NCI-H2227 treated with DMSO at 0.1 percent for 48 hours (cell line): Measurements from ENCODE around the gene AMFR.

Experiments
- DNase-seq: peaks from one replicate; lab custom pipeline; 2025; lab: John Stamatoyannopoulos, UW

AMFR gene

DNA sequence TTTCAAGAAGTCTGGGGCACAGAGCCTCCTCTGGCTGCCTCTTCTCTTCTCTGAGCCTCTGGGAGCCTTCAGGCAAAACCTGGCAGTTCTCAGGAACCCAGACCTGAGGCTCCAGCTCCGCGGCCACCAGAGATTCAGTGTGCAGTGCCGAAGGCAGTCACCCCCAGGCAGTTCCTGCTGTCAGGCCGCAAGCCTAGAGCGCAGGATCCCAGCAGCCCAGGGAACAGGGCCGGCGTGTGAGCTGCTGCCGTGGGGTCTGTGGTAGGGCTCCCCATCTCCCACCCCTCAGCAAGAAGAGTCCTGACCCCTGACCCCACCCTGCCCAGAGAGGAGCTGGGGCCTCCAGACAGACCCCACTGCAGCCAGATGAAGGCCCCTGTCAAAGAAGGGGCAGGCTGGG, 78.2 kb downstream of the AMFR start:
- no peak for DNase-seq

DNA sequence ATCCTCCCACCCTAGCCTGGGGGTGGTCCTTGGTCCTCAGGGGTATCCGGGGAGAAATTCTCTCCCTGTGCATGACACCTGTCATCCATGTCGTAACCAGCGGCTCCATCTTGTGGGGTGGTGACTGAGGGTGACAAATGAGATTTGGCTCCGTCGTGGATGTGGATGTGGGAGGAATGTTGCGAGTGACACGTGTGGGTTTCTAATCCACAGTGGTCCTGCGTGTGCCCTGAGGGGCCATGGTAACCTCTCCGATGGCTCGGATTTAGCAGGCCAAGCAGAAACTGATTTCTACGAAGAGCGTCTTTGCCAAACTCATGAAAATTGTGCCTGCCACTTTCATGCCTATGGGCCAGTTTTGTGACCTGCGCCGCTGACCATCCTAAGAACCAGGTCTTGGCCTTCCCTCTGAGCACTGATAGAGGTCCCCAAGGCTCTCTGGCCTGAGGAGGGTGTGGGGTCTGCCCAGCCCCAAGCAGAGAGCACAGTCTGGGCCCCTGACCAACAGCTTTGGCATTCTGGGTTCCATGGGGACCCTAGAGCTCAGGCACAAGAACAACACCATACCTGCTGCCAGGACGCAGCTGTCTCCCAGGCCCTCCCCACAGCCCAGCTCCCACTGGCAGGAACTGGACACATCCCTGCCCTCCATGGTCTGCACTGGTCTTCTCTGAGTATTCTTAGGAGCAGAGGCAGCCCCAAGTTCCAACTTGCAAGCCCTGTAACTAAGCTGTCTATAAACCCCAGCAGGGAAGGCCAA, 79.0 kb downstream of the AMFR start:
- DNase-seq = no peak

DNA sequence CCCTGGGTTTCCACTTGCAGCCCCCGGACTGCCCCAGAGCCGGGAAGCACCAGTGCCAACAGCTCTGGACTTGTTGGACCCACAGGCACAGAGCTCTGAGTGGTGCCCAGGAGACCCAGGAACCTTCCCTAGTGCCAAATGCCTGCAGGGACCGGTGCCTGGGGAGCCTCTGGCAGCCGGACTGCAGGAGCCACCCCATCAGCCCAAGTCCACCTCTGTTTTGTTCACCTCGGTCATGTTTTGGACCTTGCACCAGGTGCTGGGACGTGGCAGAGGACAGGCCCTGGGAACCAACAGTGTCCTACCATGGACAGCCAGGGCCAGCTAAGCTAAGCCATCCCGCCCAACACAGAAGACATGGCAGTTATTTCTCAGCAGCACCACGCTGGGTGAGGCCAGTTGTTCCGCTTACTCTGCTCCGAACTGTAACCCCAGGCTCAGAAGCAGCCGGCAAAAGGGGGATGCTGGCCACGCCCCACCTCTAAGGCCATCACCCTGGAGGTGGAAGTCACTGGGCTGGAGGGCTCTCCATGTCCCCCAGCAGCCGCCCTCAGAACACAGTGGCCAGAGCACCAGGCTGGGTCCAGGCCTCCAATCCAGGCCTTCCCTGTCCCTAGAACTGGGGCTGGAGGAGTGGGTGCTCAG, 79.8 kb downstream of the AMFR start:
- no peak for DNase-seq

DNA sequence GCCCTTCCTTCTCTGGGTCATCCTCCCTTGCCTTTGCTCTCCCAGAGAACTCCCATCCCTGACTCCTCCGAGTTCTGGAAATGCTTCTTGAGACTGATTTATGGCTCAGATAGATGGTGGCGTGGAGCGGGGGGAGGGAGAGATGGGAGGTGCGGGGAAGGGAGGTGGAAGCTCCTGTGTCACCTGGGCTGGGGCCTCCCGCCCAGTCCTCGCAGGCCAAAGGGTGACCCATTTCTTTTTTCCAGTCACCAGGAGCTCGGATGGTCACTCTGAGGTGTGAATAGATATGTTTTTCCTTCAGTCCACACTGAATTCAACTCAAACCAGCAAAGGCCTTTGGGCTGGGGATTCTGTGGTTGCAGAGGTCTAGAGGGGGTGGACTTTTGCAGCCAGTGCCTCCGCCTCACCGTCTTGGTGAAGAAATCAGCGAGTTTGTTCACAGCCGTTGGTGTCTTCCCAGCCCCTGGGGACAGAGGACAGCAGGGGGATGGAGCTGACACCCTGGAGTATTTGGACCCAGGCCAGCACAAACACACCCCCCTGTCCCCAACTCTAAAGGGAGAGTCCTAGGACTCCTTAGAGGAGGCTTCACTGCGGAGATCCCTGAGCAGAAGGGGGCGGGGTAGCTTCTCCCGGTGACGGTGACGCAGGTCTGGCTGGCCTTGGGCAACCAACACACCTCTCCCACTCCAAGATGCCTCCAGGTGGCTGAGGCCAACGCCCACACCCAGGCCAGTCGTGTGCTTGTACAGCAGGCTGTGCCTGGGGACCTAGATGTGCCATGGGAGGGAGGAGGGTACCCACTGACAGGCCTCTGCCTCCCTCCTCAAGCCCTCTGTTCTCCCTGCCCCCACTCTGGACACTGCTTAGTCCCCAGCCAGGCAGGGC, 80.6 kb downstream of the AMFR start:
- DNase-seq = no peak

DNA sequence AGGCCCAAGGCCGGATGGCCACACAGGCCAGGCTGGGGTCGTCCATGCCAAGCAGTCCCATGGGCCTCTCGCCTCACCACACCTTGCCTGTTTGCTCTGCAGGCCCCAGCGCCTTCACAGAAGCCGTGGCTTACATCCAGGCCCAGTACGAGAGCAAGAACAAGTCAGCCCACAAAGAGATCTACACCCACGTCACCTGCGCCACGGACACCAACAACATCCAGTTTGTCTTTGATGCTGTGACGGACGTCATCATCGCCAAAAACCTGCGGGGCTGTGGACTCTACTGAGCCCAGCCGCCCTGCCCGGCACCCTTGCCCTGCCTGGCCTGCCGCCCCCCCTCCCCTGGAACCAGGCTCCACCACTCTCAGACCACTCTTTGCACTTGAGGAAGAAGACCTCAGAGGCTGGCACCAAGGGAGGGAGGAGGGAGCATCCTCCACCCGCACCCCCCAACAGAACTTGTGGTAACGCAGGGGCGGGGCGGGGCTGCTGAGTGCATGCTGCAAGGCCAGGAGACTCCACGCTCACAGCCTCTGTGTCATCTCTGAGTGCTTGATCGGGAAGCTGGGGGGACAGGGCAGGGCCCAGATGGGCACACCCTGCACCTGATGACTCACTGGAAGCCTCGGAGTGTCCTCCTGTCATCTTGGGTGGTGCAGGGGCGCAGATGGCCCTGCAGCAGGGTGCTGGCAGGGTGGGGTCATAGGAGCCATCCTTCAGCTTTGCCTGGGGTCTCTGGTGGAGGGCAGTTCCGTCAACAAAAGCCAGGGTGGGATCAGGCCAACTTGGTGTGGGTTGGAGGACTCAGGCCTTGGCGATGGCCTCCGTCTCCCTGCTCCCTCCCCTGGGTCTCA, 81.5 kb downstream of the AMFR start:
- no peak for DNase-seq

DNA sequence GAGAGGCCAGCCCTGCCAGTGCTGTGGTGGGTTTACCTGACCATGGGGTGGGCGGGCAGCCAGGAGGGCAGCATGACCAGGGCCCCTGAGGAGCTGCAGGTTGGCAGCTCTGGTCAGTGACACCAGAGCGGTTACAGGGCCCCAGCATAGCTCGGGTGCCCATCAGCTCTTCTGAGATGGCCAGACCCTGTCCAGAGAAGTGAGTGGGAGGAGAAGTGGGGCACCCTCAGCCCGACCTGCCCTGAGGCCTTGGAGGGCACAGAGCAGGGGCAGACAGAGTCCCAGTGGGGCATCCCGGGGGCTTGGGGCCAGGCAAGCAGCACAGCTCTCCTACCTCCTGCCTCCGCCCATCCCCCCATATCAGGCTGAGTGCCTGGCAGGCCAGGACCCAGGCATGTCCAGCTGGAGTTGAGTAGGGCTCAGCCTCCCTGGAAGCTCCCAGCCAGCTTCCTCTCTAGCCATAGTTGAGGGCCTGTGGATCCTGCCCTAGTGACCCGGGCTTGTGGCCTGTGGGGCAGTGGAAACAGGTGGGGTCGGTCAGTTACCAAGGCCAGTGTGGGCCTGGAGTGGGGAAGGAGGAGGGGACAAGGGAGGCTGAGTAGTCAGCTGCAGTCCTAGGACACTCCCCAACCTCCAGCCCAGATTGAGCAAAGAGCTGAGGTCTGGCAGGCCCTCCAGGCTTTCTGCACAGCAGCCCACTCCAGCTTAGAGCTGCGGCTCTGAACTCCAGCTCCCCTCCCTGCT, 83.5 kb downstream of the AMFR start:
- no peak for DNase-seq

DNA sequence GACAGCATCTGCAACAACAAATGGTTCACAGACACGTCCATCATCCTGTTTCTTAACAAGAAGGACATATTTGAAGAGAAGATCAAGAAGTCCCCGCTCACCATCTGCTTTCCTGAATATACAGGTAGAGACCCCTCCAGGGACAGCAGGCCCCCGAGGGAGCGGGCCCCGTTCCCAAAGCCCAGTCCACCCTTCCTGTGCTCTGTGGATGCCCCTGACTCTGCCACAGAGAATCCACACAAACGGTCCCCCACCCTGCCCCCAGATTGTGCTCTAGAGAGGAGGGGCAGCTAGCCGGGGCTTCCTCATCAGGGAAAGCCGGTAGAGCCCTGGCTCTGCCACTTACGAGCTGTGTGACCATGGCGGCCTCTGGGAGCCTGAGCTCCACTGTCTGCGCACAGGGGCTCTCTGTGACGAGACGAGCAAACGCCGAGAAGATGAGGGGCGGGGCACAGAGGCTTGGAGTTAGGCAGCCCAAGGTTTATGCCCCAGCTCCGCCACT, 84.4 kb downstream of the AMFR start:
- DNase-seq = no peak

DNA sequence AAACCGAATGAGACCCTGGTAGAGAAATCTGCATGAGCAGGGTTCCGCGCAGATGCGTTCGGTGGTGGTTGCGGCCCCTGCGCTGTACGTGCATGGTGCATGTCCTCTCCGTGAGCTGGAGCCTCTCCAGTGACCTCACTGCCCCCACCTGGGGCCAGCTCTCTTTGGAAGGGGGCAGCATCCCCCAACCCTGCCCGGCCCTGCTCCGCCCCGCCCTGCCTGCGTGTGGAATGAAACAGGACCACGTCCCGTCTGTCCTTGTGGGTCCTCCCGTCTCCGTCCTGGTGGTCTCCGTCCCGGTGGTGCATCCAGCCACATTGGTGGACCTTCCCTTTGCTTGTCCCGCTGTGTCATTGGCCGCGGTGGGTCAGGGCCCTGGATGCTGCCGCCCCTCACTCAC, 84.9 kb downstream of the AMFR start:
- DNase-seq = no peak

DNA sequence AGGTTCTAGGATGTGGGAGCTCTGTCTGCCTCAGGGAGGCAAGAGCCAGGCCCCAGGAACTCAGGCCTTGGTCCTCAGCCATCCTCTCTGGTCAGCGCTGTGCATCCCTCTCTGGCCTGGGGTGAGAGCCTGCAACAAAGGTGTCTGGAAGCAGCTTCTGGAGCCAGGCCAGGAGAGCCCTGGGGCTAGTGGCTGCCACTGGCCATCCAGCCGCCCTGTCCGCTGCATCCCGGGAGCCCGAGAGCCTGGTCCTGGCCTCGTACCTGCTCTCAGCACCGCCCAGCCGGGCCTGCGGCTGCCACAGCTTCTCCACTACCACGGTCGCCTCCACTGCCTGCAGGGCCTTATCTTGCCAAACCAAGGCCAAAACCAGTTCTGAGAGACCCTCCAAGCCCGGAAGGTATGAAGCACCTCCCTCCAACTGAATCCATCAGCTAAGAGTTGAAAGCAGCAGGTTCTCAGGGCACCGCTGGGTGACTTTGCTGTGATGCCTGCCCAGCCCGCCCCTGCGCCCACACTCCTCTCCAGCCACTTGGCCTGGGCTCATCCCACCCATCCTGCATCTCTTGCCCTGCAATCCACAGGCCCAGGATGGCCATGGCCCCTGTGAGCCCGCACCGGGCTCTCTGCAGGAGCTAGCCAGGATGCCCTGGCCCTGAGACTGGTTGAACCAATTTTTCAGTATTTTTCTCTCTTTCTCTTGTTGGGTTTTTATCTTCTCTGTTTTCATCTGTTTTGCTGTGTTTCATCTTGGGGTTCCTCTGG, 85.7 kb downstream of the AMFR start:
- no peak for DNase-seq

DNA sequence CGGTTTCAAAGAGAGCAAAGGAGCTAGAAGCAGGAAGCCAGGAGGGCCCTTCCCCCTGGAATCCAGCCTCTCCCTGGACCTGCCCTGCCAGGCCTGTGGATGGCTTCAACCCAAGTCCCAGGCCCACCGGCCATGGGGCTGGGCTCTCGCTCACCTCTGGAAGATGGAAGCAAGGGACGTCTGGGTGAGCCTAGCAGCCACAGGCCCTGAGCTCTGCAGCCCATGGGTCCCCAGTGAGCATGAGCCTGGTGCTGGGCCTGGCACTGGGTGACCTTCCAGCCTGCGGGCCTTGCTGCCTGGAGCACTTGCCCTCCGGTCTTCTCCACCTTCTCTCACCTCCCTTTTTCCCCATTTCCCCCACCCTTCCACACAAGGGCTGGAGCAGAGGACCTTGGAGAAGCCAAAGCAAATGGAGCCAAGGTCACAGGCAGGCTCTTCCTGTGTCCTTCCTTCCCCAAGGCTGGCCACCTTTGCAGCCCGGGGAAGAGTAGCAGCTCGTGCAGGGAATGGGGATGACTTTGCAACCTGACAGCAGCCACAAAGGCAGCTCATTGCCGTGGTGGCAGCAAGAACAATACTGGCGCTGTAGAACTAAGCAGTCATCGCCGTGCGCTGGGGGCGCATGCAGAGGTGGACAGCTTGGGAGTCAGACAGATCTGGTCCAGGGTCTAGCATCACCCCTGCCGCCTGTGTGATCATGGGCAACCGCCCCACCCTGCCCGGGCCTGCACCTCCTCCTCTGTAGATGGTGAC, 86.6 kb downstream of the AMFR start:
- no peak for DNase-seq

DNA sequence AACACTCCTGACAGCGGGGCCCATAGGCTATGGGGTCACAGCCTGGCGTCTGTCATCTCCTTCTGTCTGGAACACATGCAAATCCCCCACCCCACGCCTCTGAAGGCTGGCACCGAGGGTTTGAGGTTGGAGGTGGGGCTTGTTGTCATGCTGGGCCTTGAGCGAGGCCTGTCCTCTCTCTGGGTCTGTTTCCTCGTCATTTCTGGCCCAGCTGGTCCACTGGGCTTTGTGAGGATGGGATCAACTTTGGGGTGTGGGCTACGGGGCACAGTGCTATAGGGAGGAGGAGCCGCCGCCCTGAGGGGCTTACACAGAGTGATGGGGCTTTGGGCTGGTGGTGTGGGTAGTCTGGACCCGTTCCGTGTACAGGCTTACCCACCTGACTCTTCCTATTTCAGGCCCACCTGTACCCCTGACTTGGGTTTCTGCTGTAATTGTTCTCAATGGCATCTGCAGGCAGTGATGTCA, 87.5 kb downstream of the AMFR start:
- DNase-seq = no peak

DNA sequence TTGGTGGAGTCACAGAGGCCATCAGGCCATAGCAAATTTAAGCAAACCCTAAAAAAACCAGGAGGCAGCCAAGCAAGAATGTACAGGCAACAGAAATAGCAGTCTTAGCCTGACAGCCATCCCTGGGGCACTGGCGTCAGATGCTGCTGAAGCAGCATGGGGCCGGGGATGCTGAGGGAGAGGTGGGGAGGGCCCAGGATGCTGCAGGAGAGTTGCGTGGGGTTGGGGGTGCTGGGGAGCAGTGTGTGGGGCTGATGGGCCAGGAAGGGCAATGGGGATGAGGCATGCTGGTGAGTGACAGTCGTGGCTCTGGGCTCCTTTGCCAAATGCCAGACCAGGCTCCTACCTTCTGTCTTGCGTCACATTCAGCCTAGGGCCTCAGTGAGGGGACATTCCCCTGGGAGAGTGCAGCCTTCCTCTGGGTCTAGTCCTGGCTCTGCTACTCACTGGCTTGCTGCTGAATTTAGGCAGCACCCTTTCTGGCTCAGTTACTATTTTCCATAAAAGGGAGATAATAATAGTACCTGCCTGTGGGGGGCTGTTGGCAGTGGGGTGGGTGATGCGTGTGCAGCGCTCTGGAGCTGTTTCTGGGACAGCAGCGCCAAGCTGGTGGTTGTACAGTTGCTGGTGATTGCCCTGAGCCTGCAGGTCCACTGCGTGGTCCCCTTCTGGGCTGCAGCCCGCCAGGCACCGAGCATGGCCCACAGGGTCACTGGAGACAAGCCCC, 88.1 kb downstream of the AMFR start:
- DNase-seq = no peak

DNA sequence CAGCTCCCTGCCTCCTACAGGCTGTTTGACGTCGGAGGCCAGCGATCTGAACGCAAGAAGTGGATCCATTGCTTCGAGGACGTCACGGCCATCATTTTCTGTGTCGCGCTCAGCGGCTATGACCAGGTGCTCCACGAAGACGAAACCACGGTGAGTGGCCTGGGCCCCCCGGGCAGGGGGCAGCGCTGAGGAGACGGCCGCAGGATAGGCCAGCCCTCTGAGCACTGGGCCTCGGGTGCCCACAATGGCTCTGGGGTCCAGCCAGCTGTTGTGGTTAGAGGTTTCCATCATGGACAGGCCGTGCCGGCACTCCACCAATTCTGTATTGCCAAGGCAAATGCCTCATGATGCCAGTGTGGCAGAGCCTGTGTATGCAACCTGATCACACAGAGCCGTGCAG, 88.6 kb downstream of the AMFR start:
- DNase-seq = no peak

DNA sequence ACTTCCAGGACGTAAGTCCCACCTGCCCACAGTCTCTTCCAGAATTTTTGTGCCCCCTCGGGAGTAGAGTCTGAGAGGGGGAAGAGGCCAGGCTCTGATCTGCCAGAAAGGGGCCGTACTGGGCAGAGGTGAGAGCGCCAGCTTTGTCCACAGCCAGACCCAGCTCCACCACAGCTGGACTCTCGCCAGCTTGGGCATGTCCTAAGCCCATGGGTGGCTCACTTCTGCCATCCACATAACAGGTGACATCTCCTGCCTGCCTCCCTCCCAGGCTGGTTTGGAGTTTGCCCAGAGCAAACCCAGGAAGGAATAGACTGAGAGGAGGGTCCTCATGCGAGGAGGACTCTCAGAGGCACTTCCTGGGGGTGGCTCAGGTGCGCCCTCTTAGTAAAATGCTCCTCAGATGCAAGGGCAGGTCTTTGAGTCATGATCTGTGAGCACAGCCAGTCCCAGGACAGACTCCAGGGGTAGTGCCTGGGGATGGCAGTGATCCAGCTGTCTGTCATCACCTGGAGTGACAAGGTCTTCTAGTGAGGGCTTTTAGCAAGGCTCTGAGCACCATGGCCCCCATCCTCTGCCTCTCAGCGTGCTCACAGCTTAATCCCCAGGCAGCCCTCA, 89.2 kb downstream of the AMFR start:
- DNase-seq = no peak

DNA sequence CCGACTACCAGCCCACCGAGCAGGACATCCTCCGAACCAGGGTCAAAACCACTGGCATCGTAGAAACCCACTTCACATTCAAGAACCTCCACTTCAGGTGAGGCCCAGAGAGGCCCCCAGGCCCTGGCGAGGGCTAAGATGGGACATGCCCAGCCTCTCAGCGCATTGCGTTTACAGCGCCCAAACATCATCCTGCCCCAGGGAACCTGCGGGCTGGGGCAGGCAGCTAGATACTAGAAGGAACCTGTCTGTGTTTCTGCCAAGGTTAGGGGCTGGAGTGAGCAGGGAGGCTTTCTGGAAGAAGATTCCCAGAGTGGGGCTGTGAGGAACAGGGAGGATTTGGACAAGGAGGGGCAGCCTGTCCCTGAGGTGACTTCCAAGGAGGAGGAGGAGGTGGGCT, 90.6 kb downstream of the AMFR start:
- DNase-seq = no peak

DNA sequence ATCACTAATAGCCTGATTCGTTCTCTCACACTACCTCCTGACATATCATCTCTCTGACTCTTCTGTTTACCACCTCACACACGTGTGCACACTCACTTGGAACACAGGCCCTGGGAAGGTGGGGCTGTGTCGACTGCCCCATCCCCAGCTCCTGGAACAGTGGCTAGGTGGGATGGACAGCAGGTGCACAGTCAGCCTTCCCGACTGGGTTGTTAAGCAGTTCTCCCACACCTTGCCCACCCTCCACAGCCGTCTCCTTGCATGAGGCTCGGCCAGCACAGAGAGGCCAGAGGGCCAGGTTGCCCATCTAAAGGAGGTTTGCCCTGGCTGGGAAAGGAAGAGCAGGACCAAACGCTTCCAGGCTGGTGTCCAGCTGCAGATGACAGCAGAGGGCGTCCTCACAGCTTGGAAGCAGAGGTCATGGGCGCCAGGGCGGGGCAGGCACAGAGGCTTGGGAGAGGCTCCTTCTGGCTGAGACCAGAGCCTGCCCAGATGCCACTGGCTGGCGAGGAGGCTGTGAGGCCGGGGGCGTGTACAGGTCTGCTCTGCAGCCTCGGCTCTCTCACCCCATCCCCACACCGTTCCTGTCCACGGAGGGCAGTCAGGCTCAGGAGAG, 92.8 kb downstream of the AMFR start:
- no peak for DNase-seq

DNA sequence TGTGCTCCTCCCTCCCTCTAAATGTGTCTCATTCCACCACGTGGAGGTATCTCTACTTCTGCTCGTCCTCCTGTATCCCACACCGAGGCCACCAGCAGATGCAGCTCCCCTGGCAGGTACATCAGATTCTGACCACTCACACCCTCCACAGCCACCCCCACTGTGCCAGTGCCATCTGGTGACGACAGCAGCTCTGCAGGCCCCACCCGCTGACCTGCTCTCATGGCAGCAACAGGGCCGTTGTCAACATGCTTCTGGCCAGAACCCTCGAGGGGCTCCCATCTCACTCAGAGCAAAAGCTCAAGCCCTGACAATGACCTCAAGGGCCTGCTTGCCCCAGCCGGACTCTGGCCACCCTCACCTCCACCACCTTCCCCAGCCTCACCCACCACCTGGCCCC, 93.4 kb downstream of the AMFR start:
- no peak for DNase-seq

DNA sequence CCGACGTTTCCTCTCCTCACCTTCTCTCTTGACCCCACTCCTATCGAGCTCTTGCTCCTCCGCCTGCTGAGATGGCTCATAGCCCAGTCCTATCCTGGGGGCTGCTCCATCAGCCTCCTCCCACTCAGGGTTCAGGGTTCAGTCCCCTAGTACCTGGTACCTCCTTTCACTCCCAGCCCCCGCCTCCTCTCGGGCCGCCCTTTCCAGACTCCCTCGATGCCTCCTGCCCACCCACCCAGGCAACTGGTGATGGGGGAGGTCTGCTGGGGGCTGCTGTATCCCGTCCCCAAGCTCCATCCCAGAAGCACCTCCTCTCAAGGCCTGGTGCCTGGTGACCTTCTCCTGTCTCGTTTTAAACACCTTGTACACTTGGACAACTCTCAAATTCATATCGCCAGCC, 93.9 kb downstream of the AMFR start:
- no peak for DNase-seq
